Measurements from ENCODE around the gene FAM24A. TPM values are rescaled to one million over a fixed set of nuclear protein-coding genes. Genes with fewer than 3 reads are reported as not detected.

FAM24A gene
- total and polyA plus RNA-seq, 10 donors = not detected

DNA sequence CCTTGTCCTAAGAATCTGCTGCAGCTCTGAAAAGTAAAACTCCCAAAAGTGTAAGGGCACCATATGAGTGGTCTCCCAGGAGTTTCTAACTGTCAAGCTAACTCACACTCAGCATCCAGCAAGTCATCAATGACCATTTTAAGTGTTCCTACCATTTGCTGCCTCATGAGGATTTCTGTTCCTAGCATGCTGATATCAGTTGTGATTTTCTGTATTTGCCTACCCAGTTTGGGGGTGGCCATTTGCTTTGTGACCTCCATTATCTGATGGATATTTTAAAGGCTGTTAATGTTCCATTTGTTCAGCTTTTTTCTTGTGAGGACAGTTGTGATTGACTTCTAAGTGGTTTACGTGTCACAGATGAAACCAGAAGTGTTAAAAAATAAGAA lies 33.9 kb upstream of the FAM24A start:
- DNase-seq = no peak
- Histone ChIP-seq H3K27ac (no peak overlapping the region), H3K27me3 (replicated peaks in 1 of 7) (peaks cover 0 to 6% (median 0%) of the 10 kb centered on the region in 7 donors), H3K9me3 (peaks cover 0 to 9% (median 0%) of the 10 kb centered on the region in 8 donors), H3K36me3 (no peaks in the 10 kb centered on the region), H3K4me3 (no peak overlapping the region), H3K4me1 (peaks cover 0 to 48% (median 27%) of the 10 kb centered on the region in 6 donors)
- 83 to 95% (median 89%) methylated on average over 1 of the region's 1 CpG for whole genome bisulfite sequencing, 5 donors
- intact Hi-C loops (cut with DNase I; ENCODE audit: low total_unique reads) = no loop called here
- TF ChIP-seq, protein P1, sequence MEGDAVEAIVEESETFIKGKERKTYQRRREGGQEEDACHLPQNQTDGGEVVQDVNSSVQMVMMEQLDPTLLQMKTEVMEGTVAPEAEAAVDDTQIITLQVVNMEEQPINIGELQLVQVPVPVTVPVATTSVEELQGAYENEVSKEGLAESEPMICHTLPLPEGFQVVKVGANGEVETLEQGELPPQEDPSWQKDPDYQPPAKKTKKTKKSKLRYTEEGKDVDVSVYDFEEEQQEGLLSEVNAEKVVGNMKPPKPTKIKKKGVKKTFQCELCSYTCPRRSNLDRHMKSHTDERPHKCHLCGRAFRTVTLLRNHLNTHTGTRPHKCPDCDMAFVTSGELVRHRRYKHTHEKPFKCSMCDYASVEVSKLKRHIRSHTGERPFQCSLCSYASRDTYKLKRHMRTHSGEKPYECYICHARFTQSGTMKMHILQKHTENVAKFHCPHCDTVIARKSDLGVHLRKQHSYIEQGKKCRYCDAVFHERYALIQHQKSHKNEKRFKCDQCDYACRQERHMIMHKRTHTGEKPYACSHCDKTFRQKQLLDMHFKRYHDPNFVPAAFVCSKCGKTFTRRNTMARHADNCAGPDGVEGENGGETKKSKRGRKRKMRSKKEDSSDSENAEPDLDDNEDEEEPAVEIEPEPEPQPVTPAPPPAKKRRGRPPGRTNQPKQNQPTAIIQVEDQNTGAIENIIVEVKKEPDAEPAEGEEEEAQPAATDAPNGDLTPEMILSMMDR (IDR thresholded peaks at IDR 0.05 in 8 of 11, conservative IDR thresholded peaks at IDR 0.05 in 3 of 11) = no peak
- TF ChIP-seq POLR2A (IDR thresholded peaks at IDR 0.05) = no peak
- no peak for TF ChIP-seq POLR2AphosphoS5 (IDR thresholded peaks at IDR 0.05)

GRCh38 chr10:122877264-122877663 lies 33.1 kb upstream of the FAM24A start:
- Histone ChIP-seq H3K36me3 (no peaks in the 10 kb centered on the region), H3K27me3 (replicated peaks in 1 of 7) (peaks cover 0 to 6% (median 0%) of the 10 kb centered on the region in 7 donors), H3K27ac (no peak overlapping the region), H3K9me3 (peaks cover 0 to 4% (median 0%) of the 10 kb centered on the region in 8 donors), H3K4me3 (no peak overlapping the region), H3K4me1 (peaks cover 0 to 48% (median 27%) of the 10 kb centered on the region in 6 donors)
- WGBS, 5 donors = 64 to 87% (median 71%) methylated on average over 1 of the region's 1 CpG
- TF ChIP-seq, protein P1 (IDR thresholded peaks at IDR 0.05 in 8 of 11, conservative IDR thresholded peaks at IDR 0.05 in 3 of 11) = no peak
- no peak for TF ChIP-seq POLR2A (IDR thresholded peaks at IDR 0.05)
- no peak for TF ChIP-seq POLR2AphosphoS5 (IDR thresholded peaks at IDR 0.05)
- DNase-seq = no peak
- intact Hi-C loops (cut with DNase I; ENCODE audit: low total_unique reads) = no loop called here

GRCh38 chr10:122878799-122879338 lies 31.5 kb upstream of the FAM24A start:
- H3K9me3 ChIP-seq = no peaks in the 10 kb centered on the region
- no peak for TF ChIP-seq POLR2AphosphoS5 (IDR thresholded peaks at IDR 0.05)
- TF ChIP-seq, protein P1 (IDR thresholded peaks at IDR 0.05 in 8 of 11, conservative IDR thresholded peaks at IDR 0.05 in 3 of 11) = no peak
- no peak for TF ChIP-seq POLR2A (IDR thresholded peaks at IDR 0.05)
- DNase-seq = peak; percentile 68
- peaks cover 0 to 6% (median 0%) of the 10 kb centered on the region in 7 donors for H3K27me3 ChIP-seq (replicated peaks in 1 of 7)
- 48 to 59% (median 53%) methylated on average over 14 of the region's 14 CpGs for WGBS, 5 donors
- intact Hi-C loops (cut with DNase I; ENCODE audit: low total_unique reads) = no loop called here
- H3K36me3 ChIP-seq = no peaks in the 10 kb centered on the region
- peaks cover 0 to 48% (median 27%) of the 10 kb centered on the region in 6 donors for H3K4me1 ChIP-seq
- H3K27ac ChIP-seq = peak overlapping the region in 7 of 8 donors; percentile 31 to 89 (median 80)
- peak overlapping the region; percentile 53 to 91 (median 61) for H3K4me3 ChIP-seq

DNA sequence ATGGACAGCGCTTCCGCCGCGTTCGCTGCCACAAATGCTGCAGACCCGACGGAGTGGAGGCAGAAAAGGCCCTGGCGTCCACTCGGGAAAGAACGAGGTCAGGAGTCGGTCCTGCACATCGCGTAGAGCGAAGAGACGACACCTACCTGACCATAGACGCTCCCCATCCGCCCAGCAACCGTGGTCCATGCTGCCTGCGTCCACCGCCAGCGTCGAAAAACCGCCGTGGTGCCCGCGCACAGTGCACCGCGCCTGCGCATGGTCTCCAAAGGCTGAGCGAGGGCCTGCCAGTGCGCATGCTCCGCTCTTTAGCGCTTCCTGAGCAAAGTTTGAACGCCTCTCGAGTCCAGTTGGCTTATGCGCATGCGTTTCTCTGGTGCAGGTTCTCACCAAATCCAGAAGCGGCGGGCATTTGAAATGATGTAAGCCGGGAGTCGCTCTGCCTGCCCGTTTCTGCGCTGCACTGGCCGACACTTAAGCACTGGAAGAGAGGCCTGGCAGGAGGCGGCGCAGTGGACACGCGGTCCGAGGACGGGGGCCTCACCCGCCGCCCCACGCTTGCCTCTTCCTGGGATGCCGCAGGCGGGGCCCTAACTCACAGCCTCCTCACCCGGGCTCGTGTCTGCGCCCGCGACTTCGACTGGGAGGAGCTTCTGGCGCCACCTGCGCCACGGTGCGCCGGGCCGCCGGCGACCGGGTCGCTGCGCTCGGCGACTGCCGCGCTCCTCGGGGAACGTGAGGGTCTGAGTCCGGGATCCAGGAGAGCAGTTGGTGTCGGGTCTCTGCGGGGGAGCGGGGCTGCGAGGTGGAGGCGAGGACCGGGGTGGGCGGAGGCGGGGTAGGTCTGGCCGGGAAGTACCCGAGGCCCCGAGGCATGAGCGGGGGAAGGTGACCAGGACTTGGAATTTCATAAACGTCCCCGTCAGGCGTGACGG lies 30.8 kb upstream of the FAM24A start, which contains the start of gene FAM24B:
Gene FAM24B, minus strand, starts transcription at position 243 of the 935 bp plus-strand sequence. CDS start 29,066 bp downstream, outside the sequence.
- Histone ChIP-seq H3K36me3 (no peaks in the 10 kb centered on the region), H3K27ac (peak within 1 kb of the TSS; percentile 31 to 89 (median 76)), H3K9me3 (no peaks in the 10 kb centered on the region), H3K4me3 (peak within 1 kb of the TSS; percentile 53 to 91 (median 61)), H3K4me1 (peaks cover 0 to 48% (median 27%) of the 10 kb centered on the region in 6 donors), H3K27me3 (replicated peaks in 1 of 7) (peaks cover 0 to 6% (median 0%) of the 10 kb centered on the region in 7 donors)
- WGBS, 5 donors = 4 to 7% (median 6%) methylated on average over 61 to 95 of the region's 95 CpGs
- peak; percentile 95 for DNase-seq
- intact Hi-C loops (cut with DNase I; ENCODE audit: low total_unique reads) = no loop called here
- TF ChIP-seq POLR2A (IDR thresholded peaks at IDR 0.05) = peak in 1 of 3 donors; percentile 26
- TF ChIP-seq, protein P1 (IDR thresholded peaks at IDR 0.05 in 8 of 11, conservative IDR thresholded peaks at IDR 0.05 in 3 of 11) = no peak
- TF ChIP-seq POLR2AphosphoS5 (IDR thresholded peaks at IDR 0.05) = peak; percentile 83 to 90 (median 85)

All from spleen (tissue), 11 donors.